GM18499 (cell line): ENCODE measurements around the gene SLC16A10.

Source experiments
- ATAC-seq: cut with Tn5 transposase; IDR thresholded peaks from one replicate; pipeline ENCODE4 v1.9.1; 2021; ENCODE audit warnings: moderate number of reproducible peaks; ENCODE audit not compliant: insufficient read depth, unreplicated experiment

SLC16A10 gene

DNA sequence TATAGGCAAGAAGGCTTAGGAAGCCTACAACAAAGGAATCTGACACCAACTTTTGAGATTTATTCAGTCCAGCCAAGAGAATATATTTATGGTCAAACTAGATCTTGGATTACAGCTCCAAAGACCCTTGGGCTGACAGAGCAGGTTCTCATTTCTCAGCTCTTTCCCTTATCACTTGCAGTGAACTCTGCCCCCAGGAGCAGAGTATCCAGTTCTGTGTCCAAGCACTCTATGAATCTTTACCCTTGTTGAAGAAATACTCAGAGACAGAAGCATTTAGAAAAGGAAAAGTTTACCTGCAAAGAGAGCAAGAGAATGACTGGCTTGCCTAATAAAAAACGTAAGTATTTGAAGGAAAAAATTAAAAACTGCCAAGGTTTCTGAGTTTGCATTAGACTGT is 190.5 kb downstream of the SLC16A10 start:
- no peak for ATAC-seq

DNA sequence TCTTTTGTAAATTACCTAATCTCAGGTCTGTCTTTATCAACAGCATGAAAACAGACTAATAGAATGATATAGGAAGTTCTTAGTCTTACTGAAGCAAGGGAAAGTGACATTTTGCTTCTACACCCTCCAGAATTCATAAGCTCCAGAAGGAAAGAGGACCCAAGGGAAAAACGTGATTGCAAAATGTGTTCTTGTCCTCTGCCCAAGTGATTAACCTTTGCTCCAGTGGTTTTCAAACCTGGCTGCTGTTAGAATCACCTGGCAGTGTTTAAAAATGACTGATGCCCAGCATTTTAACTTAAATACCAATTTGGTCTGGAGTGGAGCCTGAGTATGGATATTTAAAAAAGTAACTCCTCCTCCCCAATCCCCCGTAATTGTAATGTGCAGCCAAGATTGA is 191.4 kb downstream of the SLC16A10 start:
- ATAC-seq = no peak

DNA sequence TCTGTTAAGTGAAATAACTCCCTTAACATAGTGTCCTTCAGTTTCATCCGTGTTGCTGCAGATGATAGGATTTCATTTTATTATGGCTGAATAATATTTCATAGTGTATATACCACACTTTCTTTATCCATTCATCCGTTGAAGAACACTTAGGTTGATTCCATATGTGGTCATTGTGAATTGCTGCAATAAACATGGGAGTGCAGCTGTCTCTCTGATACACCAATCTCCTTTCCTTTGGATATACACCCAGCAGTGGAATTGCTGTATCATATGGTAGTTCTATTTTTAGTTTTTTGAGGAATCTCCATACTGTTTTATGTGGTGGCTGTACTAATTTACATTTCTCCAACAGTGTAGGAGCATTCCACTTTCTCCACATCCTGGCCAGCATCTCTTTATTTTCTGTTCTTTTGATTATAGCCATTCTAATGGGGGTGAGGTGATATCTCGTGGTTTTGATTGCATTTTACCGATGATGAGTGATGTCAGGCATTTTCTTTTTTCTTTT is 193.2 kb downstream of the SLC16A10 start:
- ATAC-seq = no peak
